HepG2 (cell line): ENCODE measurements around the gene NECTIN2. TPM values are rescaled to one million over a fixed set of nuclear protein-coding genes. Genes with fewer than 3 reads are reported as not detected.

Source experiments
- DMAP1 ChIP-seq: IDR thresholded peaks from 2 replicates; pipeline ENCODE4 v1.6.1; 2016
- KDM1A ChIP-seq: IDR thresholded peaks from 2 replicates; pipeline ENCODE4 v1.6.1; 2016; ENCODE audit warnings: missing compliant biosample characterization
- MATR3 ChIP-seq: sonication (generic); formaldehyde crosslinking; IDR thresholded peaks from 2 replicates; pipeline ENCODE4 v1.4.0; 2020; ENCODE audit warnings: missing genetic modification reagents
- NCOA1 ChIP-seq: sonication (generic); formaldehyde crosslinking; IDR thresholded peaks from 2 replicates; pipeline ENCODE4 v1.9.0; 2021; ENCODE audit warnings: missing genetic modification reagents
- NONO ChIP-seq, 2 experiments: fragments of 450-650 bp in 1 of 2; sonication (generic) in 1 of 2; formaldehyde crosslinking in 1 of 2; IDR thresholded peaks in 1 of 2; conservative IDR thresholded peaks in 1 of 2; 2 replicates each; pipeline versions ENCODE4 v1.6.1 to v1.8.0; 2017 to 2022; ENCODE audit warnings: mild to moderate bottlenecking in 1 of 2, missing genetic modification reagents in 1 of 2, moderate library complexity in 1 of 2
- RCOR2 ChIP-seq: IDR thresholded peaks from 2 replicates; pipeline ENCODE4 v1.6.1; 2016; ENCODE audit warnings: missing biosample characterization, missing genetic modification reagents
- ZBTB21 ChIP-seq: sonication (generic); formaldehyde crosslinking; IDR thresholded peaks from 2 replicates; pipeline ENCODE4 v1.4.0; 2020; ENCODE audit warnings: missing genetic modification reagents
- ZEB1 ChIP-seq: IDR thresholded peaks from 2 replicates; pipeline ENCODE4 v1.6.1; 2012; ENCODE audit warnings: mild to moderate bottlenecking, low read depth, inconsistent platforms; ENCODE audit not compliant: insufficient replicate concordance
- polyA plus RNA-seq, 8 experiments: library from polyadenylated mRNA; depleted of rRNA in 3 of 8; stranded (reverse) in 7 of 8; unstranded in 1 of 8; fragments of >200 nt; fragmentation: Illumina TruSeq in 4 of 8; extraction: Trizol in 4 of 8; gene quantifications; 2 replicates each; pipeline versions ENCODE4 v1.2.1 to v1.2.3, GENCODE V29; 2011 to 2016; ENCODE audit warnings: low read depth in 4 of 8, missing spikeins in 1 of 8, mixed read lengths in 1 of 8; ENCODE audit not compliant: insufficient read depth in 1 of 8
- total RNA-seq, 5 experiments: library from RNA; depleted of rRNA; stranded (reverse); fragments of >200 nt; fragmentation: Illumina TruSeq; extraction: Trizol; gene quantifications; 2 replicates each; pipeline ENCODE4 v1.2.3, GENCODE V29; 2016; ENCODE audit warnings: low read depth in 1 of 5
- TF ChIP-seq, protein P1 (sequence below): sonication (generic); formaldehyde crosslinking; IDR thresholded peaks from one replicate; pipeline ENCODE4 v1.5.1; 2020; ENCODE audit warnings: mild to moderate bottlenecking, missing genetic modification reagents; ENCODE audit errors: not compliant biosample characterization
- TF ChIP-seq, protein P2 (sequence below): sonication (generic); formaldehyde crosslinking; IDR thresholded peaks from 2 replicates; pipeline ENCODE4 v1.4.0; 2020; ENCODE audit warnings: missing genetic modification reagents, borderline replicate concordance
- TF ChIP-seq, protein P3 (sequence below): sonication (generic); formaldehyde crosslinking; IDR thresholded peaks from 2 replicates; pipeline ENCODE4 v1.9.0; 2021; ENCODE audit warnings: mild to moderate bottlenecking, missing genetic modification reagents
- TF ChIP-seq, protein P4 (sequence below): sonication (generic); formaldehyde crosslinking; IDR thresholded peaks from 2 replicates; pipeline ENCODE4 v1.5.0; 2020; ENCODE audit warnings: missing genetic modification reagents

NECTIN2 gene
- total and polyA plus RNA-seq, 2 of the 13 experiments (the other 11 are each of a cell fraction or from before 2014, with no cell fraction given): 75.4 to 114 TPM

DNA sequence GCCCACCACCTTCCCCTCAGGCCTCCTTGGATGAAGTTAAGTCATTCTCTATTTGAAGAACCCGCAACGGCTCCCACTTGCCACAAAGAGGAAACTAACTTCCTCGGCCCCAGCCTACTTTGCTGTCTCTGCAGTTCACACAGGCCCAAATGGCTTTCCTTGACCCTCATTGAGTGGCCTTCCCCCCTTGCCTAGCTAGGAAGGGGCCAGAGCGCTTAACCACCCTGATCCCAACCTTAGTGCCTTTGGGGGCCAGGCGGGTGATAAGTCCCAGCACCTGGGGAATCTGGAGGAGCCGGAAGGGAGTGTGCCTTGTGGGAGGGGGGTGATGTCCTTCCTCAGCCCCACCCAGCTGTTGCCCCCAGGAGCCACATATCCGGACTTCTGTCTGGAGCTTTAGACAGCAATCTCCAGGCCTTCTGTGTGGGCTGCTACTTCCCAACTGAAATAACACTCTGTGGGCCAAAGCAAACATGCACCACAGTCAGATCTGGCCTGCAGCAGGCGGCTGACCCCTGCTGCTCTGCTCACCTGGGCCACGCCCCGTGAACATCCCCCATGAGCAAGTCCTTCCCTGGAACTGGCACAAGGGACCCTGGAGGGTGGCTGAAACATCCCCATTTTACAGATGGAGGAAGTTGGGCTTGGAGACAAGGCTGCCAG lies 10.5 kb downstream of the NECTIN2 start (continued):
- TF ChIP-seq, protein P1, sequence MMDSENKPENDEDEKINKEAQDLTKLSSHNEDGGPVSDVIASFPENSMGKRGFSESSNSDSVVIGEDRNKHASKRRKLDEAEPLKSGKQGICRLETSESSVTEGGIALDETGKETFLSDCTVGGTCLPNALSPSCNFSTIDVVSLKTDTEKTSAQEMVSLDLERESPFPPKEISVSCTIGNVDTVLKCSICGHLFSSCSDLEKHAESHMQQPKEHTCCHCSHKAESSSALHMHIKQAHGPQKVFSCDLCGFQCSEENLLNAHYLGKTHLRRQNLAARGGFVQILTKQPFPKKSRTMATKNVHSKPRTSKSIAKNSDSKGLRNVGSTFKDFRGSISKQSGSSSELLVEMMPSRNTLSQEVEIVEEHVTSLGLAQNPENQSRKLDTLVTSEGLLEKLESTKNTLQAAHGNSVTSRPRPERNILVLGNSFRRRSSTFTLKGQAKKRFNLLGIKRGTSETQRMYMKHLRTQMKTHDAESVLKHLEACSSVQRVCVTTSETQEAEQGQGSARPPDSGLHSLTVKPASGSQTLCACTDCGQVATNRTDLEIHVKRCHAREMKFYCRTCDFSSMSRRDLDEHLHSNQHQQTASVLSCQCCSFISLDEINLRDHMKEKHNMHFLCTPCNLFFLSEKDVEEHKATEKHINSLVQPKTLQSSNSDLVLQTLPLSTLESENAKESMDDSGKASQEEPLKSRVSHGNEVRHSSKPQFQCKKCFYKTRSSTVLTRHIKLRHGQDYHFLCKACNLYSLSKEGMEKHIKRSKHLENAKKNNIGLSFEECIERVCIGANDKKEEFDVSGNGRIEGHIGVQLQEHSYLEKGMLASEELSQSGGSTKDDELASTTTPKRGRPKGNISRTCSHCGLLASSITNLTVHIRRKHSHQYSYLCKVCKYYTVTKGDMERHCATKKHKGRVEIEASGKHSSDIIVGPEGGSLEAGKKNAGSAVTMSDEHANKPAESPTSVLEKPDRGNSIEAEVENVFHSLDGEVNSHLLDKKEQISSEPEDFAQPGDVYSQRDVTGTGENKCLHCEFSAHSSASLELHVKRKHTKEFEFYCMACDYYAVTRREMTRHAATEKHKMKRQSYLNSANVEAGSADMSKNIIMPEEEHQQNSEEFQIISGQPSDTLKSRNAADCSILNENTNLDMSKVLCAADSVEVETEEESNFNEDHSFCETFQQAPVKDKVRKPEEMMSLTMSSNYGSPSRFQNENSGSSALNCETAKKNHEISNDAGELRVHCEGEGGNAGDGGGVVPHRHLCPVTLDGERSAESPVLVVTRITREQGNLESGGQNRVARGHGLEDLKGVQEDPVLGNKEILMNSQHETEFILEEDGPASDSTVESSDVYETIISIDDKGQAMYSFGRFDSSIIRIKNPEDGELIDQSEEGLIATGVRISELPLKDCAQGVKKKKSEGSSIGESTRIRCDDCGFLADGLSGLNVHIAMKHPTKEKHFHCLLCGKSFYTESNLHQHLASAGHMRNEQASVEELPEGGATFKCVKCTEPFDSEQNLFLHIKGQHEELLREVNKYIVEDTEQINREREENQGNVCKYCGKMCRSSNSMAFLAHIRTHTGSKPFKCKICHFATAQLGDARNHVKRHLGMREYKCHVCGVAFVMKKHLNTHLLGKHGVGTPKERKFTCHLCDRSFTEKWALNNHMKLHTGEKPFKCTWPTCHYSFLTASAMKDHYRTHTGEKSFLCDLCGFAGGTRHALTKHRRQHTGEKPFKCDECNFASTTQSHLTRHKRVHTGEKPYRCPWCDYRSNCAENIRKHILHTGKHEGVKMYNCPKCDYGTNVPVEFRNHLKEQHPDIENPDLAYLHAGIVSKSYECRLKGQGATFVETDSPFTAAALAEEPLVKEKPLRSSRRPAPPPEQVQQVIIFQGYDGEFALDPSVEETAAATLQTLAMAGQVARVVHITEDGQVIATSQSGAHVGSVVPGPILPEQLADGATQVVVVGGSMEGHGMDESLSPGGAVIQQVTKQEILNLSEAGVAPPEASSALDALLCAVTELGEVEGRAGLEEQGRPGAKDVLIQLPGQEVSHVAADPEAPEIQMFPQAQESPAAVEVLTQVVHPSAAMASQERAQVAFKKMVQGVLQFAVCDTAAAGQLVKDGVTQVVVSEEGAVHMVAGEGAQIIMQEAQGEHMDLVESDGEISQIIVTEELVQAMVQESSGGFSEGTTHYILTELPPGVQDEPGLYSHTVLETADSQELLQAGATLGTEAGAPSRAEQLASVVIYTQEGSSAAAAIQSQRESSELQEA (CRISPR knock-in tag): peak; percentile 36
- TF ChIP-seq, protein P2, sequence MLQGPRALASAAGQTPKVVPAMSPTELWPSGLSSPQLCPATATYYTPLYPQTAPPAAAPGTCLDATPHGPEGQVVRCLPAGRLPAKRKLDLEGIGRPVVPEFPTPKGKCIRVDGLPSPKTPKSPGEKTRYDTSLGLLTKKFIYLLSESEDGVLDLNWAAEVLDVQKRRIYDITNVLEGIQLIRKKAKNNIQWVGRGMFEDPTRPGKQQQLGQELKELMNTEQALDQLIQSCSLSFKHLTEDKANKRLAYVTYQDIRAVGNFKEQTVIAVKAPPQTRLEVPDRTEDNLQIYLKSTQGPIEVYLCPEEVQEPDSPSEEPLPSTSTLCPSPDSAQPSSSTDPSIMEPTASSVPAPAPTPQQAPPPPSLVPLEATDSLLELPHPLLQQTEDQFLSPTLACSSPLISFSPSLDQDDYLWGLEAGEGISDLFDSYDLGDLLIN (CRISPR knock-in tag): no peak
- TF ChIP-seq, protein P3, sequence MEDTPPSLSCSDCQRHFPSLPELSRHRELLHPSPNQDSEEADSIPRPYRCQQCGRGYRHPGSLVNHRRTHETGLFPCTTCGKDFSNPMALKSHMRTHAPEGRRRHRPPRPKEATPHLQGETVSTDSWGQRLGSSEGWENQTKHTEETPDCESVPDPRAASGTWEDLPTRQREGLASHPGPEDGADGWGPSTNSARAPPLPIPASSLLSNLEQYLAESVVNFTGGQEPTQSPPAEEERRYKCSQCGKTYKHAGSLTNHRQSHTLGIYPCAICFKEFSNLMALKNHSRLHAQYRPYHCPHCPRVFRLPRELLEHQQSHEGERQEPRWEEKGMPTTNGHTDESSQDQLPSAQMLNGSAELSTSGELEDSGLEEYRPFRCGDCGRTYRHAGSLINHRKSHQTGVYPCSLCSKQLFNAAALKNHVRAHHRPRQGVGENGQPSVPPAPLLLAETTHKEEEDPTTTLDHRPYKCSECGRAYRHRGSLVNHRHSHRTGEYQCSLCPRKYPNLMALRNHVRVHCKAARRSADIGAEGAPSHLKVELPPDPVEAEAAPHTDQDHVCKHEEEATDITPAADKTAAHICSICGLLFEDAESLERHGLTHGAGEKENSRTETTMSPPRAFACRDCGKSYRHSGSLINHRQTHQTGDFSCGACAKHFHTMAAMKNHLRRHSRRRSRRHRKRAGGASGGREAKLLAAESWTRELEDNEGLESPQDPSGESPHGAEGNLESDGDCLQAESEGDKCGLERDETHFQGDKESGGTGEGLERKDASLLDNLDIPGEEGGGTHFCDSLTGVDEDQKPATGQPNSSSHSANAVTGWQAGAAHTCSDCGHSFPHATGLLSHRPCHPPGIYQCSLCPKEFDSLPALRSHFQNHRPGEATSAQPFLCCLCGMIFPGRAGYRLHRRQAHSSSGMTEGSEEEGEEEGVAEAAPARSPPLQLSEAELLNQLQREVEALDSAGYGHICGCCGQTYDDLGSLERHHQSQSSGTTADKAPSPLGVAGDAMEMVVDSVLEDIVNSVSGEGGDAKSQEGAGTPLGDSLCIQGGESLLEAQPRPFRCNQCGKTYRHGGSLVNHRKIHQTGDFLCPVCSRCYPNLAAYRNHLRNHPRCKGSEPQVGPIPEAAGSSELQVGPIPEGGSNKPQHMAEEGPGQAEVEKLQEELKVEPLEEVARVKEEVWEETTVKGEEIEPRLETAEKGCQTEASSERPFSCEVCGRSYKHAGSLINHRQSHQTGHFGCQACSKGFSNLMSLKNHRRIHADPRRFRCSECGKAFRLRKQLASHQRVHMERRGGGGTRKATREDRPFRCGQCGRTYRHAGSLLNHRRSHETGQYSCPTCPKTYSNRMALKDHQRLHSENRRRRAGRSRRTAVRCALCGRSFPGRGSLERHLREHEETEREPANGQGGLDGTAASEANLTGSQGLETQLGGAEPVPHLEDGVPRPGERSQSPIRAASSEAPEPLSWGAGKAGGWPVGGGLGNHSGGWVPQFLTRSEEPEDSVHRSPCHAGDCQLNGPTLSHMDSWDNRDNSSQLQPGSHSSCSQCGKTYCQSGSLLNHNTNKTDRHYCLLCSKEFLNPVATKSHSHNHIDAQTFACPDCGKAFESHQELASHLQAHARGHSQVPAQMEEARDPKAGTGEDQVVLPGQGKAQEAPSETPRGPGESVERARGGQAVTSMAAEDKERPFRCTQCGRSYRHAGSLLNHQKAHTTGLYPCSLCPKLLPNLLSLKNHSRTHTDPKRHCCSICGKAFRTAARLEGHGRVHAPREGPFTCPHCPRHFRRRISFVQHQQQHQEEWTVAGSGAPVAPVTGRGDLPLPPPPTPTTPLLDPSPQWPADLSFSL: no peak
- TF ChIP-seq KDM1A: 0 out of 2 replicates have a peak, but pooled peaks have one; percentile 19
- peak; percentile 29; the same call in 1 of the 2 replicates for TF ChIP-seq DMAP1
- TF ChIP-seq, protein P4, sequence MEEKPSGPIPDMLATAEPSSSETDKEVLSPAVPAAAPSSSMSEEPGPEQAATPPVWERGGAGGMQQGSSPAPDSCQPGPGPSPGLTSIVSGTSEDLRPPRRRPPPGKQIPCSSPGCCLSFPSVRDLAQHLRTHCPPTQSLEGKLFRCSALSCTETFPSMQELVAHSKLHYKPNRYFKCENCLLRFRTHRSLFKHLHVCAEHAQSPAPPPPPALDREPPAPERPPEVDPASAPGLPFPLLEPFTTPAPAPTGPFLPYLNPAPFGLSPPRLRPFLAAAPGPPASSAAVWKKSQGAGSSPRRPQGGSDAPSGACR (CRISPR knock-in tag): no peak
- no peak for TF ChIP-seq RCOR2 (CRISPR knock-in tag)
- no peak for TF ChIP-seq NONO (IDR thresholded peaks at IDR 0.05)
- peak; percentile 50; the same call in 1 of the 2 replicates for TF ChIP-seq NONO (CRISPR knock-in tag; conservative IDR thresholded peaks at IDR 0.05)
- no peak for TF ChIP-seq MATR3 (CRISPR knock-in tag)
- TF ChIP-seq ZBTB21 (CRISPR knock-in tag): no peak
- TF ChIP-seq NCOA1 (CRISPR knock-in tag): no peak
- peak; percentile 86 for TF ChIP-seq ZEB1
